Activated CD4-positive, alpha-beta T cell treated with anti-CD3 and anti-CD28 coated beads, Interleukin-2, Interleukin-6, amounts not matched to agents 100 ng/mL and 50 ng/mL, durations not matched to agents 16 hours and 8 hours (primary cell): ENCODE data around the gene RAB40A.

ENCODE experiments used
- DNase-seq: peaks from one replicate; pipeline ENCODE4 v3.0.0-alpha.2; 2020

RAB40A gene, protein sequence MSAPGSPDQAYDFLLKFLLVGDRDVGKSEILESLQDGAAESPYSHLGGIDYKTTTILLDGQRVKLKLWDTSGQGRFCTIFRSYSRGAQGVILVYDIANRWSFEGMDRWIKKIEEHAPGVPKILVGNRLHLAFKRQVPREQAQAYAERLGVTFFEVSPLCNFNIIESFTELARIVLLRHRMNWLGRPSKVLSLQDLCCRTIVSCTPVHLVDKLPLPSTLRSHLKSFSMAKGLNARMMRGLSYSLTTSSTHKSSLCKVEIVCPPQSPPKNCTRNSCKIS

GRCh38 chrX:103519389-103519788, at the start of gene RAB40A:
Gene RAB40A, minus strand, starts transcription at chrX:103519489. Its CDS starts 18,733 bp downstream, at chrX:103500756.
- no peak for DNase-seq

- no peak for DNase-seq
Measured at GRCh38 chrX:103565752-103566151, 46.5 kb upstream of the RAB40A start.

GRCh38 chrX:103565197-103565596, 45.9 kb upstream of the RAB40A start:
- DNase-seq: no peak

GRCh38 chrX:103562801-103563200, 43.5 kb upstream of the RAB40A start:
- no peak for DNase-seq

GRCh38 chrX:103560256-103560655, 41.0 kb upstream of the RAB40A start:
- DNase-seq: no peak

DNA sequence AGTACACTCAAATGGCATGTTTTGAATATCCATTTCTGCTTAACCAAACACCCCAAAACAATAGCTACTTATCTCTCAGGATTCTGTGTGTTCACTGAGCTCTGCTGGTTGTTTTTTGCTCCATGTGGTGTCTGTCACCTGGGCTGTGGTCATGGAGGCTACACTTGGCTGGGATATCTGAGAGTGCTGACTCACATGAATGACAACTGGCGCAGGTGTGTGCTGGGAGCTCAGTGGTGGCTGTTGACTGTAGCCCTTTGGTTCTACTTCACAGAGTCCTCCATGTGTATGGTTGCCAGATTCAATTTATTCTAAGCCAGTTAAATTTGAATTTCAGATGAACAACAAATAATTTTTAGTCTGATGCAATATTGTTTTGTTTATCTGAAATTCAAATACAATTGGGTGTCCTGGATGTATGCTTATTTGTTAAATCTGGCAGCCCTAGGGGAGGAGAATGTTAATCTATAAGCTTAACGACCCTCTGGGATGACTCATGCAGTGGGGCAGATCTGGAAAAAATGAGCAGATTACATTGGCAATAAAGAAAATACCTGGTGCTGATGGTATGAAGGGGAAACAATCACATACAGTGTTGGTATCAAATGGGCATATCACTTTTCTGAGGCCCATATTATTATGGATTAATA, 37.8 kb upstream of the RAB40A start:
- DNase-seq: no peak

DNA sequence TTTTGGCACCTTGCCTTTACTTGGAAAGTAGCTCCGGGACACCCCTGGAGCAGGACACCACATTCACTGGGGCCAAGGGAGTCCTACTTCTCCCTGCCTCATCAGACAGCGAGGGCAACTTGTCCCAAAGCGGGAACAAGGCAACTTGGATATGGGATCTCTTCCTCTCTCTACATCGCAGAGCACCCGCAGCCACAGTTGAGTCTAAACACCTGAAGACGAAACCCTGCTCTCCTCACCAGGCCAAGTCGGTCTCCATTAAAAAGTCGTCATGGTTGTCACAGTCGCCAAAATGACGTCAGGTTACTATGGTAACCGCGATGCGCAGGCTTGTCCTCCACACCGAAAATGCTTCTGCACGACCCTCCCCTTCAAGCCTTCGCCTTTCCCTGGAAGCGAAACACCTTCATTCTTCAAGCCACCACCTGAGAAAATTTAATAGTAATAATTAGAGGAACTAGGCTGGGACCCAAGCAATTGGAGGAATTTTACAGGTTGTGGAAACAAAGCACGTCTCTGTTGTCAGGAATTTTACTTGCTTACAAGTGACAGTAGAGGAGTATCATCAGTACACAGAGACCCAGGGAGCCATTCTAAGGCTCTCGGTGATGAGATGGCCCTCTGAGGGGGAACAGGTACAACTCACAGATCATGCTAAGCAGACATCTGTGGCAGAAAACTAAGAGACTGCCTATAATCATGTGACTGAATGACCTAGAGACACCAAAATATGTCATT, 35.6 kb upstream of the RAB40A start:
- DNase-seq: peak; percentile 73

GRCh38 chrX:103552236-103552635, 32.9 kb upstream of the RAB40A start:
- no peak for DNase-seq

- DNase-seq: no peak
Measured at GRCh38 chrX:103550415-103551051, 31.2 kb upstream of the RAB40A start.

DNA sequence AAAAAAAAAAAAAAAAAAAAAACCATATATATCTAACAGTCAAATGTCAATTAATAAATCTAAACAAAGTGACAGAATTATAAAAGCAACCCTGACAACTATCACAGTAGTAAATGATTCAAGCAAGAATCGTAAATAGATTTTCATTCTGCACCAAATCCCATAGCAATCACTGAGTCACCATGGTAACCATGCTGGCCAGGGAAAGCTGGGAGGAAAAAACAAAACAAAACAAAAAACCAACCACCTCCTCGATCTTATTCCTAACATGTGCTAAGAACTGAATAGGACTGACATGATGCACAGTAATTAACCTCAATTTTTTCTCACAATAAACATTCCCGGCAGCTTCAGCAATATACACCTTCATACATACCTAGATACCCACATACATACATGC, 30.6 kb upstream of the RAB40A start:
- no peak for DNase-seq

DNA sequence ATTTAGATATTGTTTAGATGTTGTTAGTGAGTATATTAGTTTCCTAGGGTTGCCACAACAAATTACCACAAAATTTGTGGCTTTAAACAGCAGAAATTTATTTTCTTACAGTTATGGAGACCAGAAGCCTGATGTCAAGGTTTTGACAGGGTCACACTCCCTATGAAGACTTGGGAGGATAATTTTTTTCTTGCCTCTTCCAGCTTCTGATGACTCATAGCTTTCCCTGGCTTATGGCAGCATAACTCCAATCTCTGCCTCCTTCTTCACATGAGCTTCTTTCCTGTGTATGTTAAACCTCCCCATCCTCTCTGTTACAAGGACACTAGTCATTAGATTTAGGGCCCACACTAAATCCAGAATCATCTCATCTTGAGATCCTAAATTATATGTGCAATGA, 20.9 kb upstream of the RAB40A start:
- no peak for DNase-seq

GRCh38 chrX:103539695-103540094, 20.4 kb upstream of the RAB40A start:
- DNase-seq: no peak

- DNase-seq: no peak
Measured at GRCh38 chrX:103538728-103539127, 19.4 kb upstream of the RAB40A start.

- DNase-seq: no peak
Measured at GRCh38 chrX:103537871-103538387, 18.6 kb upstream of the RAB40A start.

GRCh38 chrX:103536732-103537131, 17.4 kb upstream of the RAB40A start:
- no peak for DNase-seq

- no peak for DNase-seq
Measured at GRCh38 chrX:103536071-103536470, 16.8 kb upstream of the RAB40A start.

GRCh38 chrX:103535206-103535605, 15.9 kb upstream of the RAB40A start:
- no peak for DNase-seq

- peak; percentile 73 for DNase-seq
Measured at GRCh38 chrX:103533511-103534216, 14.4 kb upstream of the RAB40A start.

GRCh38 chrX:103531002-103531401, 11.7 kb upstream of the RAB40A start:
- DNase-seq: no peak

- DNase-seq: no peak
Measured at GRCh38 chrX:103530545-103530944, 11.3 kb upstream of the RAB40A start.

GRCh38 chrX:103529550-103529949, 10.3 kb upstream of the RAB40A start:
- DNase-seq: no peak

DNA sequence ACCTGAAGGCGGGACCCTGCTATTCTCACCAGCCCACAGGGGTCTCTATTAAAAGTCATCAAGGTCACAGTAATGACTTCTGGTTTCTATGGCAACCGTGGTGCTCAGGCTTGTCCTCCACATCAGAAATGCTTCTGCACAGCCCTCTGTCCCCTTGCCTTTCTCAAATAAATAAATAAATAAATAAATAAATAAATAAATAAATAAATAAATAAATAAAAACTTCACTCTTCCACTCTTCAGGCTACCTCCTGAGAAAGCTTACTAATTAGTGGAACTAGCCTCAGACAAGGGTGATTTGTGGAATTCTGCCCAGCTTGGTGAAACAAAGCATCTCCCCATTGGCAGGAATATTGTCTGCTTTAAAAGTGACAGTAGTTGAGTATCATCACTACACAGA, 5.5 kb upstream of the RAB40A start:
- no peak for DNase-seq

DNA sequence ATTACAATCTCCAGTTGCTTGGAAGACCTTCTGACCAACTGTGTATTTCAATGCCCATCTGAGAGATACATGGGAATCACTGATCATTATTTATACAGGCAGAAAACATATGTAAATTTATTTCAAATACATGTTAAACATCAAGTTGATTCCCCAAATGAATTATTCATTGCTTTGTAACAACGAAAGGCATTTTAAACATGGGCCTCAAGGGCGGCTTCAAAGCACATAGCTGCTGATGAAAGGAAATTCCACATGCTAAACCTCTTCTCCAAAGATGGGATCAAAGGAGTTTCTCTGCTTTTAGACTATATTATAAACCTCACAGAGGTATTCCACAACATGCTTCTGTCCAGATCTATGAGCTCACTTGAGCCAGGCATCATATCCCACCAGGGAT, 4.3 kb upstream of the RAB40A start:
- DNase-seq: no peak
